ENCODE data around the gene CEP192.

GRCh38 chr18:12990967-12991820 lies at the start of gene CEP192:
- TF ChIP-seq POLR2A (IDR thresholded peaks at IDR 0.05) (peak in 1 of 2 donors; percentile 11), POLR2AphosphoS5 (IDR thresholded peaks at IDR 0.05; ENCODE audit: insufficient read depth in 1 of 2, low read depth in 1 of 2) (peak; percentile 92 to 93)

Measured in vagina (tissue), 2 donors.